Fibroblast of lung (primary cell): Measurements from ENCODE around the gene NHSL2.

Experiments used
- EZH2 ChIP-seq: IDR thresholded peaks from 2 replicates; pipeline ENCODE4 v1.5.1; 2012; ENCODE audit warnings: low read length, control low read depth, mild to moderate bottlenecking; ENCODE audit errors: missing control alignments
- TF ChIP-seq, protein P1 (sequence below), 2 donors: IDR thresholded peaks in 1 of 2; conservative IDR thresholded peaks in 1 of 2; 1 replicate in 1 of 2; 2 replicates in 1 of 2; pipeline ENCODE4 v1.5.1; 2011 to 2012; ENCODE audit warnings: low read length in 2 of 2, control low read depth in 1 of 2, inconsistent platforms in 1 of 2, low read depth in 1 of 2, mild to moderate bottlenecking in 1 of 2

DNA sequence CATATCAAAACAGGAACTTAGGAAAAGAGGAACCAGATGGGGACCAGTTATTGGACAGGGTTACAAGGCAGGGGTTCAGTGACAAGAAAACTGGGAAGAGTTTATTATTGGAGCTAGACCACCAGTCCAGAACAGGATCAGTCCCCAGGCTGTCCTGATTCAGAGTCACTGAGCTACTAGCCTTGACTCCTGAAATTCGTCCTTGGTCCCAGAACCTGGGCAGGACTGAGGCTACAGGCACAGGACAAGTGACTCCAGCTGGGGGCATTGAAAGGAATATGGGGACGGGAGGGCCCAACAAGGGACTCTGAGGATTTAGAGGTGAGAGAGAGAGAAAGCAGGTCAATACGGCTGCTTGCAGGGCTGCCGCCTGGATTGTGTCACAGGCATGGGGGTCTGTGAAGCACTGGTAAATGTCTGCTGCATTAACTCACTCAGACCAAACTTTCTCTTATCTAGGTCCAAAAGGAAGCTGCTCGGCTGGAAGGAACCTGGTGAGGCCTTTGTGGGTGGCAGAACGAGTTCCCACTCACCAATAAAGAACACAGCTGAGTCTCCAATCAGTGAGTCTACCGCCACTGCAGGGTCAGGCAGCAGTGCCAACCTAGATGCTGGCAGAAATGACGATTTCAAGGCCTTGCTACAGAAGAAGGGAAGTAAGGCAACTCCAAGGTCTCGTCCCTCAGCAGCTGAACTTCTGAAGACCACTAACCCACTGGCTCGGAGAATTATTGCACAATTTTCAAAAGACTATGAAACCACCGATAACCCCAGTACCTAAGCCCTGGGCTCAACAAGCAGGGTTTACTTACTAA is 232.4 kb downstream of the NHSL2 start:
- TF ChIP-seq, protein P1, sequence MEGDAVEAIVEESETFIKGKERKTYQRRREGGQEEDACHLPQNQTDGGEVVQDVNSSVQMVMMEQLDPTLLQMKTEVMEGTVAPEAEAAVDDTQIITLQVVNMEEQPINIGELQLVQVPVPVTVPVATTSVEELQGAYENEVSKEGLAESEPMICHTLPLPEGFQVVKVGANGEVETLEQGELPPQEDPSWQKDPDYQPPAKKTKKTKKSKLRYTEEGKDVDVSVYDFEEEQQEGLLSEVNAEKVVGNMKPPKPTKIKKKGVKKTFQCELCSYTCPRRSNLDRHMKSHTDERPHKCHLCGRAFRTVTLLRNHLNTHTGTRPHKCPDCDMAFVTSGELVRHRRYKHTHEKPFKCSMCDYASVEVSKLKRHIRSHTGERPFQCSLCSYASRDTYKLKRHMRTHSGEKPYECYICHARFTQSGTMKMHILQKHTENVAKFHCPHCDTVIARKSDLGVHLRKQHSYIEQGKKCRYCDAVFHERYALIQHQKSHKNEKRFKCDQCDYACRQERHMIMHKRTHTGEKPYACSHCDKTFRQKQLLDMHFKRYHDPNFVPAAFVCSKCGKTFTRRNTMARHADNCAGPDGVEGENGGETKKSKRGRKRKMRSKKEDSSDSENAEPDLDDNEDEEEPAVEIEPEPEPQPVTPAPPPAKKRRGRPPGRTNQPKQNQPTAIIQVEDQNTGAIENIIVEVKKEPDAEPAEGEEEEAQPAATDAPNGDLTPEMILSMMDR (conservative IDR thresholded peaks at IDR 0.05 in 1 of 2, IDR thresholded peaks at IDR 0.05 in 1 of 2; ENCODE audit: low read depth in 1 of 2, low read length in 2 of 2) = no peak
- no peak for TF ChIP-seq EZH2
